Sigmoid colon (tissue), 7 donors: ENCODE data around the gene EPHB1. TPM values are rescaled to one million over a fixed set of nuclear protein-coding genes. Genes with fewer than 3 reads are reported as not detected.

ENCODE experiments used
- DNase-seq: peaks from one replicate; pipeline ENCODE4 v3.0.0-alpha.2; 2019
- H3K27ac ChIP-seq, 4 donors: fragments of 200-600 bp; sonication (generic); one replicate each; pipeline ENCODE4 v1.5.1; 2016 to 2019; ENCODE audit warnings: mild to moderate bottlenecking in 1 of 4
- H3K27me3 ChIP-seq, 3 donors: fragments of 200-600 bp; sonication (generic); one replicate each; pipeline ENCODE4 v1.5.1; 2019; ENCODE audit warnings: mild to moderate bottlenecking in 1 of 3
- H3K36me3 ChIP-seq, 4 donors: fragments of 200-600 bp; sonication (generic); one replicate each; pipeline ENCODE4 v1.5.1; 2016 to 2019
- H3K4me1 ChIP-seq, 4 donors: fragments of 200-600 bp; sonication (generic); one replicate each; pipeline ENCODE4 v1.5.1; 2017 to 2019
- H3K4me3 ChIP-seq, 4 donors: fragments of 200-600 bp; sonication (generic); one replicate each; pipeline ENCODE4 v1.5.1; 2017 to 2019; ENCODE audit warnings: mild to moderate bottlenecking in 2 of 4, moderate library complexity in 1 of 4
- H3K9me3 ChIP-seq, 4 donors: fragments of 200-600 bp in 3 of 4; sonication (generic) in 3 of 4; one replicate each; pipeline versions ENCODE4 v1.5.1 to v1.6.1; 2013 to 2019
- EP300 ChIP-seq, 4 donors: sonication (generic); formaldehyde crosslinking; IDR thresholded peaks; one replicate each; pipeline ENCODE4 v1.6.1; 2017; ENCODE audit warnings: antibody characterized with exemption in 4 of 4
- POLR2A ChIP-seq, 2 donors: fragments of 450-650 bp; IDR thresholded peaks; one replicate each; pipeline ENCODE4 v1.6.1; 2016; ENCODE audit warnings: antibody characterized with exemption in 2 of 2, mild to moderate bottlenecking in 2 of 2, moderate library complexity in 2 of 2
- POLR2AphosphoS5 ChIP-seq, 4 donors: sonication (generic); formaldehyde crosslinking; IDR thresholded peaks; one replicate each; pipeline ENCODE4 v1.6.1; 2017; ENCODE audit warnings: antibody characterized with exemption in 4 of 4
- WGBS, 2 donors: extraction: QIAGEN DNeasy Blood & Tissue Kit; methylation state at CpG; one replicate each; pipeline ENCODE4 v1.1.7; 2013; 5-methylcytosine and 5-hydroxymethylcytosine counted together
- intact Hi-C: fragments of 100-400 bp; cut with DNase I; formaldehyde crosslinking; loops from one replicate; pipeline ENCODE4 v1.15.1; 2023
- polyA plus RNA-seq, 3 donors: library from polyadenylated mRNA; stranded (reverse); fragments of 200-250 nt; gene quantifications; one replicate each; pipeline ENCODE4 v1.2.3, GENCODE V29; 2013
- total RNA-seq, 4 donors: library from RNA; depleted of rRNA; stranded (reverse); fragments of >200 nt; gene quantifications; one replicate each; pipeline ENCODE4 v1.1.0, GENCODE V29; 2016
- TF ChIP-seq, protein P1 (sequence below), 4 experiments: fragments of 450-650 bp in 3 of 4; fragments of 200-600 bp in 1 of 4; IDR thresholded peaks; one replicate each; pipeline ENCODE4 v1.5.1; 2016 to 2019; ENCODE audit warnings: antibody characterized with exemption in 4 of 4, mild to moderate bottlenecking in 3 of 4, moderate library complexity in 2 of 4
- donor health status: healthy with polysubstance abuse.
- donor health status: Bipolar disorder and iron deficiency.
- donor health status: healthy.

Gene EPHB1
- total and polyA plus RNA-seq, 7 donors, result 0.29 to 17.3 (median 3.6) TPM; not detected in 2

DNA sequence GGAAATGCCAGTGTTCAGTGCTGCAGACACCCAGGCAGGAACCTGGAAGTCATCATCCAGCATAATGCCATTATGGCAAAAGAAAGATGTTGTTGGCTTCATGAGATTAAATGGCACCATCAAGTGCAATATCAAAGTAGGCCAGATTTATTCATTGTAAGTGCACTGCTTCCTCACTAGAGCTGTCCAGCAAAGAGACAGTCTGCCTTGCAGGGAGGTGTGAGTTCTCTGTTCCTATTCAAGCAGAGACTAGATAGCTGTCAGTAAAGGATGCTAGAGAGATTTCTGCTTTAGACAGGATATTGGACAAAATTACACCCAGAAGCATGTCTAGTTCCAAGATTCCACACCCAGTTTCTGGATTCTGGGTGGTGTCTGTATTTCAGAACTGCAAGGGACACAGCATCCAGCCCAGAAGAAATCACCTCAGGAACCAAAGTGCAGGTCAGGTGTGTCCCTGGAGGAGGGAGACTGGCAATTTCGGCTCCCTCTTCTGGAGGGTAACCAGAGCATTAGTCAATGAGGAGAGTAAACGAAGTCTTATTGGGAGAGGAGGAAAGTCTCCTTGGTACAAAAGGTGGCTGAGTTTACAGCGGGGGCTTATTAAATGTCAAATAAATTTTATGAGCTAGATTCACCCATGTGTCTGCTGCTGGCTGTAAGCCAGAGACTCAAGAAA is 377.3 kb downstream of the EPHB1 start:
- no peak for DNase-seq
- H3K9me3 ChIP-seq, result no peaks in the 10 kb centered on the region
- no peak overlapping the region for H3K27ac ChIP-seq
- TF ChIP-seq EP300 (IDR thresholded peaks at IDR 0.05) (no peak), POLR2A (IDR thresholded peaks at IDR 0.05) (no peak), POLR2AphosphoS5 (IDR thresholded peaks at IDR 0.05) (no peak)
- TF ChIP-seq, protein P1, sequence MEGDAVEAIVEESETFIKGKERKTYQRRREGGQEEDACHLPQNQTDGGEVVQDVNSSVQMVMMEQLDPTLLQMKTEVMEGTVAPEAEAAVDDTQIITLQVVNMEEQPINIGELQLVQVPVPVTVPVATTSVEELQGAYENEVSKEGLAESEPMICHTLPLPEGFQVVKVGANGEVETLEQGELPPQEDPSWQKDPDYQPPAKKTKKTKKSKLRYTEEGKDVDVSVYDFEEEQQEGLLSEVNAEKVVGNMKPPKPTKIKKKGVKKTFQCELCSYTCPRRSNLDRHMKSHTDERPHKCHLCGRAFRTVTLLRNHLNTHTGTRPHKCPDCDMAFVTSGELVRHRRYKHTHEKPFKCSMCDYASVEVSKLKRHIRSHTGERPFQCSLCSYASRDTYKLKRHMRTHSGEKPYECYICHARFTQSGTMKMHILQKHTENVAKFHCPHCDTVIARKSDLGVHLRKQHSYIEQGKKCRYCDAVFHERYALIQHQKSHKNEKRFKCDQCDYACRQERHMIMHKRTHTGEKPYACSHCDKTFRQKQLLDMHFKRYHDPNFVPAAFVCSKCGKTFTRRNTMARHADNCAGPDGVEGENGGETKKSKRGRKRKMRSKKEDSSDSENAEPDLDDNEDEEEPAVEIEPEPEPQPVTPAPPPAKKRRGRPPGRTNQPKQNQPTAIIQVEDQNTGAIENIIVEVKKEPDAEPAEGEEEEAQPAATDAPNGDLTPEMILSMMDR (IDR thresholded peaks at IDR 0.05), result no peak
- no peaks in the 10 kb centered on the region for H3K27me3 ChIP-seq
- 23 to 61% methylated on average over 3 of the region's 3 CpGs for WGBS, 2 donors
- H3K4me1 ChIP-seq, result no peaks in the 10 kb centered on the region
- H3K4me3 ChIP-seq, result no peak overlapping the region
- intact Hi-C loops, result no loop called here
- peaks cover 0 to 6% (median 0%) of the 10 kb centered on the region in 4 donors for H3K36me3 ChIP-seq

DNA sequence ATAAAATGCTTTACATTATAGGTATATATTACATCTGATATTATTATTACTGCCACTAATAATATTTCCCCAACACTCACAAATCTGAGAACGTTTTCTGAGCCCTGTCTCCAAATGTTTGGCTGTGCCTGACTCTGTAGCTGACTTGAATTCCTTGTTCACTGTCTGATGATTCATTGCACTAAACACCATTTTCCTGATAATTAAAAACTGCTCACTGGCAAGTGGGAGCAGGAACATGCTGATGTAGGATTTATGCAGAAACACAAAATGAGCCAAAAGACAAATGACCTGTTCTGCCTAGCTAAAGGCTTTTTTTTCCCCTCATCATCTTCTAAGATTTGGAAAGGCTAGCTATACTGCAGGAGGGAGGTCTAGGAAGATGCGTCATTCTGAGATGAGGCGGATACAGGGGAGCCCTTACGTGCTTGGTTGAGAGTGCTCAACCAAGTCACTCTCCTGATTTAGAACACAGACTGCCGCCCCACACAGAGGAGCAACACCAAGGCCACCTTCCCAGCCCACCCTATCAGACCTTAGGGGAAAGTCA is 380.7 kb downstream of the EPHB1 start:
- Histone ChIP-seq H3K36me3 (peaks cover 0 to 12% (median 0%) of the 10 kb centered on the region in 4 donors), H3K27me3 (no peaks in the 10 kb centered on the region), H3K4me1 (no peaks in the 10 kb centered on the region), H3K4me3 (no peak overlapping the region), H3K9me3 (no peaks in the 10 kb centered on the region), H3K27ac (no peak overlapping the region)
- TF ChIP-seq POLR2AphosphoS5 (IDR thresholded peaks at IDR 0.05) (no peak), EP300 (IDR thresholded peaks at IDR 0.05) (no peak), POLR2A (IDR thresholded peaks at IDR 0.05) (no peak)
- intact Hi-C loops, result no loop called here
- WGBS, 2 donors, result 77 to 83% methylated on average over 5 of the region's 5 CpGs
- no peak for DNase-seq

DNA sequence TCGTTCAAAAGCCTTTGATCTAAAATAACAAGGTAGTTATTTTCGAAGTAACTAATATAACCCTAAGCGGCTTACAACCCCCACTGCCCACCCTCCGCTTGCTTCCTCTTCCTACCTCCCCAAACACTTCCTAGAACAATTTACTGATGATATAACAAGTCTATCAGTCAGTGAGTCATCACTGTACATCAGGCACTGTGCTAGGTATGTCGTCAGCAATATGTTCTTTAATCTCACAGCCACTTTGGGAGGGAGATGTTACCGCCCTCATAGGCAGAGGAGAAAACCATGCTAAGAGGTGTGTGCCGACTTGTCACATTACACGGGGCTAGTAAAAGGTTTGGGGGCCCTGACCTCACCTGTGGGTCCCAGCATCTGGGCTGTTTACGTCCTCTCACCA is 381.8 kb downstream of the EPHB1 start:
- TF ChIP-seq POLR2AphosphoS5 (IDR thresholded peaks at IDR 0.05) (no peak), EP300 (IDR thresholded peaks at IDR 0.05) (no peak), POLR2A (IDR thresholded peaks at IDR 0.05) (no peak)
- TF ChIP-seq, protein P1 (IDR thresholded peaks at IDR 0.05), result no peak
- H3K27me3 ChIP-seq, result no peaks in the 10 kb centered on the region
- no peak overlapping the region for H3K27ac ChIP-seq
- no peak overlapping the region for H3K4me3 ChIP-seq
- H3K4me1 ChIP-seq, result no peaks in the 10 kb centered on the region
- no peaks in the 10 kb centered on the region for H3K9me3 ChIP-seq
- peaks cover 0 to 12% (median 0%) of the 10 kb centered on the region in 4 donors for H3K36me3 ChIP-seq
- no peak for DNase-seq
- intact Hi-C loops, result no loop called here
- 86 to 90% methylated on average over 9 of the region's 9 CpGs for WGBS, 2 donors

DNA sequence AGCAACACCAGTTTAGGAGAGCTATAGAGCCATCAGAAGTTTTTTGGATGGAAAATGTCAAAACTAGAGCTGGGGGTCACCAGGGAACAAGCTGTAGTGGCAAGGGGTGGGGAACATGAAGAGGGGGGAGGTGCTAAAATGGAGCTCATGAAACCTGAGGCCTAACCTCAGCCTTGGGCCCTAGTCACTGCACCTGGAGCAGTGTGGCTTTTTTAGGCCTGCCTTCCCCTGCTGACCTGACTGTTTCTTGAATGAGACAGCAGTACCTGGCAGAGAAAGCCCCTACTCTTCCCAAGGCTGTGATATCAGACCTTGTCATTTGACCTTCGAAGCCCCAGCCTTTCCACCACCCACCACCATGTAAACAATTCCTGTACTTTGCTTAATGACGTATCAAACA is 383.5 kb downstream of the EPHB1 start:
- intact Hi-C loops, result no loop called here
- TF ChIP-seq POLR2AphosphoS5 (IDR thresholded peaks at IDR 0.05) (no peak), POLR2A (IDR thresholded peaks at IDR 0.05) (no peak), EP300 (IDR thresholded peaks at IDR 0.05) (no peak)
- TF ChIP-seq, protein P1 (IDR thresholded peaks at IDR 0.05), result no peak
- no peaks in the 10 kb centered on the region for H3K4me1 ChIP-seq
- H3K36me3 ChIP-seq, result peaks cover 0 to 12% (median 0%) of the 10 kb centered on the region in 4 donors
- no peak overlapping the region for H3K4me3 ChIP-seq
- no peak overlapping the region for H3K27ac ChIP-seq
- WGBS, 2 donors, result 70 to 81% methylated on average over 2 of the region's 2 CpGs
- no peak for DNase-seq
- no peaks in the 10 kb centered on the region for H3K9me3 ChIP-seq
- no peaks in the 10 kb centered on the region for H3K27me3 ChIP-seq

DNA sequence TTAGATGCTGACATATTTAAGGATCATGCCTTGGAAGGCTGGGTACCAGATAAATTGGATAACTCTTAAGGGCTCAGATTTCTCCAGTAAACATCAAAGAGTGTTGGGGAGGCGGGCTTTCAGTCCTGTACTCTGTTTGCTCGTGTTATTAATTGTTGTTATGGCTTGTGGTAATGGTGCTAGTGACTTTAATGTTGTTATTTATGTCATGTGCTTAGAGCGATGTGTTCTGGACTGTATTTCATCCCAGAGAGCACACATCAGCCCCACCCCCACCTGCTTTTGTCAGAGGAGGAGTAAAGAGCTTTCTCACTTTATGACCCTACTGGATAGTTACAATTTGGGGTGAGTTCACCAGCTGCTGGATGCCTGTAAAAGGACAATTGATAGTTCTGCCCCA is 386.3 kb downstream of the EPHB1 start:
- intact Hi-C loops, result no loop called here
- TF ChIP-seq POLR2A (IDR thresholded peaks at IDR 0.05) (no peak), POLR2AphosphoS5 (IDR thresholded peaks at IDR 0.05) (no peak), EP300 (IDR thresholded peaks at IDR 0.05) (no peak)
- TF ChIP-seq, protein P1 (IDR thresholded peaks at IDR 0.05), result no peak
- H3K9me3 ChIP-seq, result no peaks in the 10 kb centered on the region
- no peaks in the 10 kb centered on the region for H3K4me1 ChIP-seq
- peaks cover 0 to 12% (median 0%) of the 10 kb centered on the region in 4 donors for H3K36me3 ChIP-seq
- H3K27me3 ChIP-seq, result no peaks in the 10 kb centered on the region
- H3K4me3 ChIP-seq, result no peak overlapping the region
- DNase-seq, result no peak
- no peak overlapping the region for H3K27ac ChIP-seq
- WGBS, 2 donors, result 41 to 61% methylated on average over 3 of the region's 3 CpGs
